Cardiac fibroblast (primary cell): Measurements from ENCODE around the gene NELL2.

Source experiments
- DNase-seq, 2 donors: peaks; one replicate each; pipeline versions ENCODE4 v3.0.0 to v3.0.0-alpha.2; 2010; ENCODE audit warnings: low read depth in 2 of 2
- H3K4me3 ChIP-seq, 2 donors: replicated peaks in 1 of 2; 1 replicate in 1 of 2; 2 replicates in 1 of 2; pipeline ENCODE4 v1.5.1; 2011; ENCODE audit warnings: low read depth in 2 of 2, low read length in 2 of 2, mild to moderate bottlenecking in 2 of 2, moderate library complexity in 1 of 2
- CTCF ChIP-seq: IDR thresholded peaks from one replicate; pipeline ENCODE4 v1.5.1; 2011; ENCODE audit warnings: low read depth, mild to moderate bottlenecking, low read length, inconsistent platforms

Gene NELL2

GRCh38 chr12:44889162-44889561 is 13.0 kb upstream of the NELL2 start:
- no peak for DNase-seq
- TF ChIP-seq CTCF: no peak
- no peak overlapping the region for H3K4me3 ChIP-seq

- H3K4me3 ChIP-seq: no peak overlapping the region
- TF ChIP-seq CTCF: no peak
- DNase-seq: no peak
Observed at GRCh38 chr12:44885902-44886301, 9.8 kb upstream of the NELL2 start.

GRCh38 chr12:44881197-44881596 is 5.1 kb upstream of the NELL2 start:
- no peak overlapping the region for H3K4me3 ChIP-seq
- no peak for DNase-seq
- TF ChIP-seq CTCF: no peak

- TF ChIP-seq CTCF: peak; percentile 3
- DNase-seq: peak; percentile 19
- H3K4me3 ChIP-seq: peak overlapping the region; percentile 41 to 43
Observed at GRCh38 chr12:44876544-44877410, 662 bp upstream of the NELL2 start.

- H3K4me3 ChIP-seq: peak overlapping the region; percentile 41 to 43
- TF ChIP-seq CTCF: no peak
- DNase-seq: no peak
Observed at GRCh38 chr12:44875417-44875953, 630 bp downstream of the NELL2 start.

- no peak for DNase-seq
Observed at GRCh38 chr12:44874981-44875416, 1.1 kb downstream of the NELL2 start.

More at GRCh38 chr12:44874981-44875416, 1.1 kb downstream of the NELL2 start:
- H3K4me3 ChIP-seq: peak overlapping the region in 1 of 2 donors; percentile 15
- TF ChIP-seq CTCF: no peak
